NT2/D1 (cell line): ENCODE data around the gene SCAMP1.

ENCODE experiments used
- DNase-seq: peaks from one replicate; pipeline ENCODE4 v3.0.0-alpha.2; 2011; ENCODE audit warnings: low read depth, low spot score
- H3K27me3 ChIP-seq: 2 replicates; pipeline ENCODE4 v1.6.0; 2011; ENCODE audit warnings: mild to moderate bottlenecking; ENCODE audit not compliant: insufficient read length, insufficient read depth
- H3K36me3 ChIP-seq: 2 replicates; pipeline ENCODE4 v1.6.1; 2011; ENCODE audit warnings: mild to moderate bottlenecking, low read length, mixed read lengths; ENCODE audit not compliant: insufficient read depth, insufficient read length
- H3K4me1 ChIP-seq: 2 replicates; pipeline ENCODE4 v1.5.1; 2011; ENCODE audit not compliant: insufficient read depth, insufficient read length
- H3K4me3 ChIP-seq: 2 replicates; pipeline ENCODE4 v1.5.1; 2011; ENCODE audit warnings: low read depth; ENCODE audit not compliant: insufficient read length
- H3K9ac ChIP-seq: 2 replicates; pipeline ENCODE4 v1.6.0; 2011; ENCODE audit warnings: low read depth; ENCODE audit not compliant: insufficient read length
- H3K9me3 ChIP-seq: 2 replicates; pipeline ENCODE4 v1.5.1; 2011; ENCODE audit warnings: mild to moderate bottlenecking, low read length; ENCODE audit not compliant: insufficient read depth
- SUZ12 ChIP-seq: IDR thresholded peaks from 2 replicates; pipeline ENCODE4 v1.6.1; 2011; ENCODE audit not compliant: insufficient read length, insufficient read depth; ENCODE audit errors: extremely low read depth
- YY1 ChIP-seq: IDR thresholded peaks from 2 replicates; pipeline ENCODE4 v1.6.1; 2011; ENCODE audit not compliant: insufficient read length, insufficient read depth
- ZNF274 ChIP-seq: IDR thresholded peaks from 2 replicates; pipeline ENCODE4 v1.6.1; 2011; ENCODE audit warnings: mild to moderate bottlenecking, low read depth, low read length

Gene SCAMP1

DNA sequence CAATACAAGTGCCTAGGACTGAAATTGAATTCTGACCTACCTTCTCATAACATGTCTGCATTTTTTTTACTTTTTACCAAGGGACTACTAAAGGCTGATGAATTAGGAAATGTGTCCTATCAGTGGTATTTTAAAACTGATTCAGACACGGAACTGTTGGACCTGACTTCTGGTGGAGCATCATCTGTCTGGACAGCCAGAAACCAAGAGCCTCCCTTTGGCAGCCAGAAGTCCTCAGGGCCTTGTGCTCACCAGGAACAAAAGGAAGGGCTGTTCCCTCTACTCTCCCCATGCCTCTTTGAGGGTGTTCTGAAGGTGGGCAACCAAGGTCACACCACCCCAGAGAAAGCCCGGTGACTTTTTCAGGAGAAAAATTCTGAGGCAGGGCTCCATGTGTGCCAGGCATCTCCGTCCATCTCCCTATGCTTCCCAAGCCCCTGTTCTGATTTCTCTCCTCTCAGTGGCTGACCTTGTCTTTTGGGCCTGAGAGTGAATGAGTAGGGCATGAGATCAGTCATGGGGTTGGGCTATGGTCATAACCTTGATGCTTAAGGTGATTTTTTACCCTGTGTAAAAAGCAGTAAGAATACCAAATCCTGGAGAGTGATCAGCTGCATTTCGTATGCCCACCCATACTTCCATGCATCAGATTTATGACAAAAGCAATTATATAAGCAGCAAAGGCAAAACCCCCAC lies 143.7 kb downstream of the SCAMP1 start:
- Histone ChIP-seq H3K4me3 (no peak overlapping the region), H3K9ac (no peak overlapping the region), H3K27me3 (no peaks in the 10 kb centered on the region), H3K36me3 (no peaks in the 10 kb centered on the region), H3K9me3 (no peaks in the 10 kb centered on the region), H3K4me1 (no peaks in the 10 kb centered on the region)
- TF ChIP-seq YY1 (no peak), SUZ12 (no peak), ZNF274 (no peak)
- DNase-seq: no peak

DNA sequence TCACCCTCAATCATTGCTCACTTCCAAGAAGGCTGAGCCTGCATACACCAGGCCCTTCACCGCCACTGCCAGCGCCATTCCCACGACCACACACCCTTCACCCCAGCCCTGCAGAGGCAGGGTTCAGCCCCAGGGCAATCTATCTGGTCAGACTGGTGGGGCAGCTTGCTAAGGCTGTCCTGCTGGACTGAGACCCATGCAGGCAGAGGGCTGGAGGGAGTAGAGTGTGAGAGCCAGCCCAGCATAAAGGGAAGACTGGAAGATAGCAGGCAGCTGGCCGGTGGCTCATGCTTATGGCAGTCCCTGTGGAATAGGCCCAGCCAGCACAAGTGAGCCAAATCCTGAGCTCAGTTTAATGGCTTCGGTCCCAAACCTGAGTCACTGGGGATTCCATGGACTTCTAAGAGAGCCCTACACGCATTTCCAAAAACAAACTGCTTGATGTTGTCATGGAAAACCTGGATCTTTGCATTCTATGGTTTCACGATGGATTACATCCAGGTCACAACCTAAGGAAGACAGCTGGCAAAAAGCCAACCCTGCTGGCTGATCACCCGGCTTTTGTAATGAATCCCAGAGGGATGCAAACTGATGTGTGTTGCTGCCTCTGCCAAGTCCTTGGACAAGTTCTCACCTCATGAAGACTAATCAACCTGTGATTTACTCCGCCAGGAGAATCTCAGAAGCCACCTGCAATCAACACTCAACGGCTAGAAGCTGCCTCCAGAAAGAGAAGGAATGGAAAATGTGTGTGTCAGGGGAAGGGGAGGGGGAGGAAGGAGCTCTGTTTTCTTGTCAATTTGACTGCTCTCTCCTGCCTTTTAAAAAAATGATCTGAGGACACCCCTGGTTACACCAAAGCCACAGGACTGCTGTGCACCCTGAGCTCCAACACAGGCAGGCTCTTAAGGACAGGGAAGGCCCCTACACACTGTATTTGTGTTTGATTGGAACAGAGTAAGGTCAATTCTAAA lies 144.6 kb downstream of the SCAMP1 start:
- H3K4me3 ChIP-seq: no peak overlapping the region
- H3K9ac ChIP-seq: no peak overlapping the region
- no peak for DNase-seq

DNA sequence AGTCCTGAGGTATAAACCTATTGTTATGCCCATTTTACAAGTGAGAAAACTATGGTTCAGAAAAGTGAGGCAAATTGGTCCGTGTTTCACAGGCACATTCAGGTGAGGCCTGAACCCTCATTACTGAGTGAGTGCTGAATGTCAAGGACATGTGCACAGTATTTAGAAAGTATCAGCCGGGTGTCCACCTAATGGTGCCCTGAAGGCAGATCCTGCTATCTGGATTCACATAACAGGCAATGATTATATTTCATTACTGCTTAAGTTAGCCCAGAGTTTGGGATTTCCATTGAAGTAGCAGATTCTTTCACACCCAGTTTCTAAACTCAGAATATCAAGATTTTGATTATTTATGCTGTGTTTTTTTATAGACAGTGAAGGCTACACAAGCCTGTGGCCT lies 145.4 kb downstream of the SCAMP1 start:
- H3K9ac ChIP-seq: no peak overlapping the region
- no peaks in the 10 kb centered on the region for H3K27me3 ChIP-seq
- DNase-seq: no peak
- peaks cover 2% of the 10 kb centered on the region for H3K4me1 ChIP-seq
- peaks cover 6% of the 10 kb centered on the region for H3K36me3 ChIP-seq
- no peak overlapping the region for H3K4me3 ChIP-seq
- no peak for TF ChIP-seq ZNF274
- no peak for TF ChIP-seq YY1
- TF ChIP-seq SUZ12: no peak
- H3K9me3 ChIP-seq: no peaks in the 10 kb centered on the region

More for the DNA sequence above, 144.6 kb downstream of the SCAMP1 start:
- Histone ChIP-seq H3K27me3 (no peaks in the 10 kb centered on the region), H3K9me3 (no peaks in the 10 kb centered on the region), H3K4me1 (peaks cover 2% of the 10 kb centered on the region), H3K36me3 (peaks cover 5% of the 10 kb centered on the region)
- TF ChIP-seq YY1: no peak
- TF ChIP-seq SUZ12: no peak
- TF ChIP-seq ZNF274: no peak

DNA sequence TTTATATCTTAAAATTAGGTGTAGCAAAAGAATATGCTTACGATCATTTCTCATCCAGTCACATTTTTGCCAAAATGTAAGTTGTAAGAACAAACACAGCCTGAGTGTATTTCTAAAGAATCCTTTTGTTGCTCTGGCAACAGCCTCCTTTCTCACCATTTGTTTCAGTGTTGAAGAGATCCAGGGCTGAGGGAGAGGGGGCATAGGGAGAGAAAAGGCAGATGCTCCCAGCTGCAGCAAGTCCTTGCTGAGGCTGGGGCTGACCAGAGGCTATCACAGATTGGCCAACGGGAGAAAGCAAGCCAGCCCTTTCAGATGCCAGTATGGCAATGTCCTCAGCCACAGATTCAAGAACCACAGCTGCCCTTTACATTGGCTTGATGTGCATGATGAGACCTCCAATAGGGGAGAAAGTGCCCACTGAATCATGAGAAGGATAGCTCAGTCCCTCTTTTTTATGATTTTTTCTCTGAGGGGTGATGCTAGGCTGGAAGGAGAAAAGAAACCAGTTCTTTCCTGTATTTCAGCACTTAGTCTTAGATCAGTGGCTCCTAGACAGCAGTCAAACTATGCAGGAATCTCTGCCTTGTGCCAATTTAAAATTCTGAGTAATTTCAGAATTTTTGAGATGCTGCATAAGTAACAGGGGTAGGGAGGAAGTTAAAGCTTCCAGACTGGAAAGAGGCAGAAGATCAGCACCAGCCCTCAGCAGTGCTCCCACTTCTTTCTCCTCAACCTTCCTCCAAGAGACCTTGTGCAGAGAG lies 146.0 kb downstream of the SCAMP1 start:
- no peak for DNase-seq
- Histone ChIP-seq H3K27me3 (no peaks in the 10 kb centered on the region), H3K36me3 (peaks cover 6% of the 10 kb centered on the region), H3K9me3 (no peaks in the 10 kb centered on the region), H3K4me3 (no peak overlapping the region), H3K4me1 (peaks cover 2% of the 10 kb centered on the region), H3K9ac (no peak overlapping the region)
- TF ChIP-seq SUZ12 (no peak), ZNF274 (no peak), YY1 (no peak)

DNA sequence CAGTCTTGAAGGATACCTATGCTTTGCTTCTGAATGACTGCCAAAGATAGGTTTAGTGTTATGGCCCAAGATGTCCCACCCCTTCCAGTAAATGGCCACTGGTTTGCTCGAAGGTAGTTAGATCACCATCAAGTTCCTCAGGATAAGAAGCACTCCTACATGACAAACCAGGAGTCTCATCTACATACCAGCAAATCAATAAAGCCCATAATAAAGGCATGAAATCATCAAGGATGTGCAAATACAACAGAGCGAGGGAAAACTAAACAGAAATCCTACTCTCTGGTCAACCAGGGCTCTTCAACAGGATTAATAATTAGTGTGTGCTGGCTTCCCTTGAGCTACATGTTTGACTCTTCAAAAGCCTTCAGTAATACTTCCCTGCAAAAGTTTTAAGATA lies 147.1 kb downstream of the SCAMP1 start:
- Histone ChIP-seq H3K4me1 (peaks cover 6% of the 10 kb centered on the region), H3K9ac (no peak overlapping the region), H3K27me3 (no peaks in the 10 kb centered on the region), H3K4me3 (no peak overlapping the region), H3K9me3 (no peaks in the 10 kb centered on the region), H3K36me3 (peaks cover 6% of the 10 kb centered on the region)
- no peak for DNase-seq
- TF ChIP-seq YY1: no peak

DNA sequence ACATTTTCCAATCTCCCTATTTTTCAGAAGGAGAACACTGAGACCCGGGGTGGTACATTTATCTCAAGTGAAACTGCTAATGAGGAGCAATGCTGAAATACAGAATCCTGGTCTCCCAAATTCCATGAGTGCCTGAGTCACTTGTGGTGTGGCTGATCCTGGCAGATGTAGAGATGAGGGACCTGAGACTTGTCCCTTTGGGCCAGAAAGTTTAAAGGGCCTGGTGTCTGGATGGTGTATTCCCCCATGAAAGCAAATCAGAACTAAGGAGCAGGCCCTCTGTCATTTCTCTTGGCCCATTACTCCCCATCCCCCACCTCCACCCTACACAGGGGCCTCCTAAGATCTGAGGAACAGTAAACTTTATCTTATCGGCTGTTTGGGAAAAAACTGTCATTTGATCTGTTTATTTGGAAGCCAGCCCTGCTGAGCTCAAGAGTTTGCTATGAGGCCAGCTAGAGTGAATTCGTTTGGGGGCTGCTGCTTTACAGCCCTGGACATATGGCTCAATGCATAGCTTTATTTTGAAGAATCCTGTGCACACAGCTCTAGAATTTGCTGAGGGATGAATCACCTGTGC lies 147.9 kb downstream of the SCAMP1 start:
- Histone ChIP-seq H3K27me3 (no peaks in the 10 kb centered on the region), H3K9ac (no peak overlapping the region)
- no peak for DNase-seq

More for the DNA sequence above, 147.9 kb downstream of the SCAMP1 start:
- Histone ChIP-seq H3K4me3 (no peak overlapping the region), H3K36me3 (peaks cover 6% of the 10 kb centered on the region), H3K4me1 (peaks cover 6% of the 10 kb centered on the region), H3K9me3 (no peaks in the 10 kb centered on the region)
- TF ChIP-seq YY1 (no peak), ZNF274 (no peak), SUZ12 (no peak)
